HepG2 (cell line): ENCODE measurements around the gene ELAVL4. TPM values are rescaled to one million over a fixed set of nuclear protein-coding genes. Genes with fewer than 3 reads are reported as not detected.

Experiments used
- ATAC-seq: fragments of 200-7000 bp; cut with Tn5 transposase; 3 replicates; pipeline ENCODE4 v1.9.1; 2020; ENCODE audit warnings: mild to moderate bottlenecking, moderate library complexity
- BruUV-seq: library from RNA; stranded (reverse); fragments of 400-500 nt; replicated peaks from 2 replicates; lab custom pipeline; 2021; lab: Mats Ljungman, UMichigan
- CTCF ChIA-PET: fragments of 300-600 bp; formaldehyde crosslinking; extraction: SDS; loops from one replicate; lab custom pipeline; 2021; ENCODE audit warnings: low total read pairs, inconsistent platforms, low intra/inter-chr PET ratio; lab: Yijun Ruan, JAX
- POLR2A ChIA-PET: fragments of 350-600 bp; sonication (Branson Sonifier 250); formaldehyde crosslinking; loops from one replicate; lab custom pipeline; 2020; ENCODE audit warnings: antibody characterized with exemption, inconsistent platforms; lab: Yijun Ruan, JAX
- DNase-seq: peaks from one replicate; pipeline ENCODE4 v3.0.0-alpha.2; 2015; ENCODE audit warnings: low spot score
- FAIRE-seq: peaks from 3 replicates; lab custom pipeline; 2011; peaks lifted over from hg19 to GRCh38; lab: Jason Lieb, UNC
- H2AFZ ChIP-seq: one replicate; pipeline ENCODE4 v1.6.1; 2011; ENCODE audit warnings: low read length, inconsistent platforms
- H3K27ac ChIP-seq: fragments of 300-600 bp; 3 replicates; pipeline ENCODE4 v1.8.0; 2011; ENCODE audit warnings: mixed run types, mild to moderate bottlenecking, mixed read lengths, low read length, inconsistent platforms; ENCODE audit not compliant: insufficient read depth; ENCODE audit errors: extremely low read length
- H3K27me3 ChIP-seq, 2 experiments: fragments of 200-600 bp in 1 of 2; 2 replicates in 1 of 2; 3 replicates in 1 of 2; pipeline versions ENCODE4 v1.6.0 to v1.8.0; 2011; ENCODE audit warnings: low read length in 2 of 2, mild to moderate bottlenecking in 2 of 2, moderate library complexity in 2 of 2, inconsistent platforms in 1 of 2; ENCODE audit not compliant: insufficient read depth in 2 of 2, control insufficient read depth in 1 of 2
- H3K36me3 ChIP-seq, 2 experiments: fragments of 200-600 bp in 1 of 2; replicated peaks in 1 of 2; 2 replicates in 1 of 2; 3 replicates in 1 of 2; pipeline versions ENCODE4 v1.5.1 to v1.8.0; 2011; ENCODE audit warnings: low read length in 2 of 2, inconsistent platforms in 1 of 2; ENCODE audit not compliant: insufficient read depth in 2 of 2, control insufficient read depth in 1 of 2
- H3K4me1 ChIP-seq: 2 replicates; pipeline ENCODE4 v1.5.1; 2012; ENCODE audit warnings: low read length, inconsistent platforms; ENCODE audit not compliant: insufficient read depth
- H3K4me2 ChIP-seq: 2 replicates; pipeline ENCODE4 v1.6.0; 2011; ENCODE audit warnings: low read depth, low read length, inconsistent platforms
- H3K4me3 ChIP-seq, 3 experiments: fragments of 200-600 bp in 1 of 3; sonication (generic), shearing (Covaris generic) in 1 of 3; replicated peaks in 1 of 3; 2 replicates each; pipeline ENCODE4 v1.5.1; 2011 to 2016; ENCODE audit warnings: low read length in 3 of 3, inconsistent platforms in 2 of 3, low read depth in 2 of 3, mild to moderate bottlenecking in 2 of 3, control low read depth in 1 of 3, mixed read lengths in 1 of 3; ENCODE audit not compliant: insufficient read depth in 1 of 3
- H3K79me2 ChIP-seq: one replicate; pipeline ENCODE4 v1.6.1; 2011; ENCODE audit warnings: low read length, inconsistent platforms; ENCODE audit not compliant: insufficient read depth
- H3K9ac ChIP-seq: 2 replicates; pipeline ENCODE4 v1.6.0; 2011; ENCODE audit warnings: mild to moderate bottlenecking, low read depth, low read length, inconsistent platforms; ENCODE audit not compliant: insufficient read depth
- H3K9me3 ChIP-seq: 2 replicates; pipeline ENCODE4 v1.5.1; 2012; ENCODE audit warnings: mild to moderate bottlenecking, low read length
- H4K20me1 ChIP-seq: 2 replicates; pipeline ENCODE4 v1.6.0; 2011; ENCODE audit warnings: inconsistent platforms, mild to moderate bottlenecking, low read length, moderate library complexity; ENCODE audit not compliant: insufficient read depth
- MIER2 ChIP-seq: IDR thresholded peaks from 2 replicates; pipeline ENCODE4 v1.6.1; 2016; ENCODE audit warnings: missing biosample characterization, missing genetic modification reagents
- MLX ChIP-seq: IDR thresholded peaks from 2 replicates; pipeline ENCODE4 v1.6.1; 2016
- PAWR ChIP-seq: sonication (generic); formaldehyde crosslinking; IDR thresholded peaks from 2 replicates; pipeline ENCODE4 v1.4.0; 2020; ENCODE audit warnings: missing genetic modification reagents, mild to moderate bottlenecking, borderline replicate concordance
- PHF21A ChIP-seq: sonication (generic); formaldehyde crosslinking; IDR thresholded peaks from 2 replicates; pipeline ENCODE4 v1.5.0; 2020; ENCODE audit warnings: mild to moderate bottlenecking, missing genetic modification reagents
- ZNF296 ChIP-seq: sonication (generic); formaldehyde crosslinking; conservative IDR thresholded peaks from 2 replicates; pipeline ENCODE4 v1.5.0; 2020; ENCODE audit warnings: mild to moderate bottlenecking, missing genetic modification reagents
- ZNF780A ChIP-seq: sonication (generic); formaldehyde crosslinking; IDR thresholded peaks from 2 replicates; pipeline ENCODE4 v1.8.0; 2022; ENCODE audit warnings: mild to moderate bottlenecking, missing genetic modification reagents, moderate library complexity
- WGBS: methylation state at CpG from one replicate; pipeline ENCODE4 v1.1.6; 2017; ENCODE audit warnings: low lambda C conversion rate; 5-methylcytosine and 5-hydroxymethylcytosine counted together
- in situ Hi-C: cut with HindIII; loops from 2 replicates; pipeline ENCODE4 v1.10.0; 2017; ENCODE audit warnings: low pct_unique_long_range_greater_than_20kb; ENCODE audit not compliant: extremely low pct_ligation_motif_present
- intact Hi-C: fragments of 100-400 bp; cut with micrococcal nuclease; formaldehyde crosslinking; loops from one replicate; pipeline ENCODE4 v1.10.0; 2022; ENCODE audit not compliant: unreplicated experiment
- polyA plus RNA-seq, 8 experiments: library from polyadenylated mRNA; depleted of rRNA in 3 of 8; stranded (reverse) in 7 of 8; unstranded in 1 of 8; fragments of >200 nt; fragmentation: Illumina TruSeq in 4 of 8; extraction: Trizol in 4 of 8; gene quantifications; 2 replicates each; pipeline versions ENCODE4 v1.2.1 to v1.2.3, GENCODE V29; 2011 to 2016; ENCODE audit warnings: low read depth in 4 of 8, missing spikeins in 1 of 8, mixed read lengths in 1 of 8; ENCODE audit not compliant: insufficient read depth in 1 of 8
- total RNA-seq, 5 experiments: library from RNA; depleted of rRNA; stranded (reverse); fragments of >200 nt; fragmentation: Illumina TruSeq; extraction: Trizol; gene quantifications; 2 replicates each; pipeline ENCODE4 v1.2.3, GENCODE V29; 2016; ENCODE audit warnings: low read depth in 1 of 5

The ELAVL4 gene
- total and polyA plus RNA-seq, 2 of the 13 experiments (the other 11 are each of a cell fraction or from before 2014, with no cell fraction given): not detected

DNA sequence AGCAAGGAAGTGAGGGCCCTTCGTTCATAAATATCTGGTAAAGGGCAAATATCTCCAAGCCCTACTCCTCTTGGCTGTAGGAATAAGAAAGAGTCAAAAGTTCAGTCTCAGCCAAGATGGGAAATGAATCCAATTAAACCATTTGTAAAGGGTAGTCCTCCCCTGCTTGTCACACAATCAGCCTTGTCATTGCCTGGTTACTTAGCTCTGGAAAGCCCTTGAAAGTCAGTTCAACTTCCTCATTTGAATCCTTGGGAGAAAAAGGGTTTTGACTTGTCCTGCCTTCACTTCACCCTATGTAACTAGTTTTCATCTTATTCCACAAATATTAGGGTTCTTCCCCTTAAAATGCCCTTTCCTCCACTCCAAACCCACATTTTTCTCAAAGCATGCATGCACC, 100.0 kb downstream of the ELAVL4 start:
- TF ChIP-seq PAWR (CRISPR knock-in tag) (no peak), MLX (CRISPR knock-in tag) (no peak), MIER2 (CRISPR knock-in tag) (no peak), PHF21A (CRISPR knock-in tag) (no peak)
- no TSS peak for BruUV-seq
- 5% methylated on average over 1 of the region's 1 CpG for WGBS
- Histone ChIP-seq H3K79me2 (no peaks in the 10 kb centered on the region), H3K4me1 (peaks cover 7% of the 10 kb centered on the region), H4K20me1 (no peaks in the 10 kb centered on the region), H3K36me3 (no peaks in the 10 kb centered on the region), H3K9me3 (no peaks in the 10 kb centered on the region), H2AFZ (no peak overlapping the region), H3K4me3 (no peak overlapping the region), H3K9ac (no peak overlapping the region), H3K27ac (no peak overlapping the region), H3K4me2 (no peak overlapping the region), H3K27me3 (peaks cover 0 to 2% of the 10 kb centered on the region in 2 experiments; a peak in 2 of 5 replicates)
- in situ Hi-C loops: no loop called here
- ATAC-seq (no peak), DNase-seq (no peak), FAIRE-seq (no peak)
- intact Hi-C loops: no loop called here
- ChIA-PET CTCF (no interaction called here), POLR2A (no interaction called here)

DNA sequence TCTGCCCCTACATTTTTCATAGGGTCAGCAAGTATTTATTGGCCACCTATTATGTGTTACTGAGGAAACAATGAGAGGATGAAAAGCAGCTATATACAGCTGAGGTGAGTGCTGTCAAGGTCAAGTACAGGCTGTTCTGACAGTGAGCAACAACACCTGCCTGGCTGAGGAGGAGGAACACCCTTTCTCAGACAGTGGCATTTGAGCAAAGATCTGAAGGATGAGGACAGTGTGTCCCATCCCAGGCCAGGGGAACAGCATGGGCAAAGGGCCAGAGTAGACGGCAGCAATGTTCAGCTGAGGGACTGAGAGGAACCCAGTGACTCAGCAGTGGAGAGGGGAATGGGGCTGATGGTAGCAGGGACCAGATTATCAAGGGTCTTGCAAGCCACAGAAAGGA, 101.0 kb downstream of the ELAVL4 start:
- H4K20me1 ChIP-seq: no peaks in the 10 kb centered on the region
- no peak overlapping the region for H3K27ac ChIP-seq
- no peak for ATAC-seq
- H3K9ac ChIP-seq: no peak overlapping the region
- 0% methylated on average over 1 of the region's 1 CpG for WGBS
- H3K4me1 ChIP-seq: peaks cover 17% of the 10 kb centered on the region
- intact Hi-C loops: no loop called here
- TF ChIP-seq ZNF296 (CRISPR knock-in tag) (no peak), ZNF780A (CRISPR knock-in tag) (no peak)
- TF ChIP-seq, all 625 proteins: peak for 0
- no peaks in the 10 kb centered on the region for H3K79me2 ChIP-seq
- H3K27me3 ChIP-seq: peaks cover 0 to 2% of the 10 kb centered on the region in 2 experiments; a peak in 2 of 5 replicates
- H3K36me3 ChIP-seq: no peaks in the 10 kb centered on the region
- no TSS peak for BruUV-seq
- H3K9me3 ChIP-seq: no peaks in the 10 kb centered on the region
- POLR2A ChIA-PET: no interaction called here
- H3K4me2 ChIP-seq: no peak overlapping the region
- FAIRE-seq: no peak
- DNase-seq: no peak
- H2AFZ ChIP-seq: no peak overlapping the region
- no peak overlapping the region for H3K4me3 ChIP-seq
- CTCF ChIA-PET: no interaction called here
- in situ Hi-C loops: no loop called here
